Epidermal melanocyte (primary cell): Measurements from ENCODE around the gene MAPT.
"Not testable (repeated sequence)": the region's sequence is repeated elsewhere in the genome, so short reads cannot be mapped to it uniquely, and the experiment has no call there.

Experiments used
- DNase-seq: peaks from one replicate; pipeline ENCODE4 v3.0.0; 2011; ENCODE audit warnings: low spot score; ENCODE audit not compliant: insufficient read length

Gene MAPT

GRCh38 chr17:45991341-45991740, 97.0 kb downstream of the MAPT start:
- DNase-seq, result no peak

- DNase-seq, result no peak
Measured at GRCh38 chr17:45992175-45992574, 97.8 kb downstream of the MAPT start.

- DNase-seq, result no peak
Measured at GRCh38 chr17:45992904-45993303, 98.5 kb downstream of the MAPT start.

GRCh38 chr17:45993962-45994627, 99.7 kb downstream of the MAPT start:
- peak; percentile 13 for DNase-seq

- peak; percentile 6 for DNase-seq
Measured at GRCh38 chr17:45994987-45995386, 100.6 kb downstream of the MAPT start.

GRCh38 chr17:45995627-45996270, 101.4 kb downstream of the MAPT start:
- no peak for DNase-seq

GRCh38 chr17:45996282-45996937, 102.1 kb downstream of the MAPT start:
- DNase-seq, result no peak

- no peak for DNase-seq
Measured at GRCh38 chr17:45997166-45997565, 102.8 kb downstream of the MAPT start.

- DNase-seq, result no peak
Measured at GRCh38 chr17:45997624-45998023, 103.3 kb downstream of the MAPT start.

- no peak for DNase-seq
Measured at GRCh38 chr17:45998987-45999899, 104.9 kb downstream of the MAPT start, which contains the start of gene STH. Gene STH (plus strand): TSS chr17:45999250. CDS start chr17:45999280, 30 bp downstream.

- no peak for DNase-seq
Measured at GRCh38 chr17:45999900-46000290, 105.5 kb downstream of the MAPT start.

GRCh38 chr17:46000292-46000691, 105.9 kb downstream of the MAPT start:
- DNase-seq, result no peak

GRCh38 chr17:46000757-46001156, 106.4 kb downstream of the MAPT start:
- DNase-seq, result no peak

GRCh38 chr17:46001390-46002310, 107.3 kb downstream of the MAPT start:
- DNase-seq, result no peak

- peak; percentile 63 for DNase-seq
Measured at GRCh38 chr17:46002311-46002972, 108.1 kb downstream of the MAPT start.

GRCh38 chr17:46002973-46003316, 108.6 kb downstream of the MAPT start:
- peak; percentile 12 for DNase-seq

- peak; percentile 15 for DNase-seq
Measured at GRCh38 chr17:46003907-46004748, 109.8 kb downstream of the MAPT start.

- not testable (repeated sequence) for DNase-seq
Measured at GRCh38 chr17:46006082-46006481, 111.7 kb downstream of the MAPT start.

- peak; percentile 13 for DNase-seq
Measured at GRCh38 chr17:46007461-46007965, 113.2 kb downstream of the MAPT start.
